Activated CD8-positive, alpha-beta T cell treated with anti-CD3 and anti-CD28 coated beads, Interleukin-2, amount 10 ng/mL, durations not matched to agents 7 days and 5 days (primary cell): ENCODE results near the gene PAX5. TPM values are rescaled to one million over a fixed set of nuclear protein-coding genes. Genes with fewer than 3 reads are reported as not detected.
A peak's percentile ranks its signal among the peaks of the same experiment; 100 is the strongest.
"Not testable (repeated sequence)": the region's sequence is repeated elsewhere in the genome, so short reads cannot be mapped to it uniquely, and the experiment has no call there.

Source experiments
- ATAC-seq: fragments of 150-1000 bp; cut with Tn5 transposase; one replicate; pipeline ENCODE4 v1.10.0; 2021; ENCODE audit warnings: moderate library complexity
- CTCF ChIA-PET: fragments of 350-600 bp; sonication (Branson Sonifier 250); formaldehyde crosslinking; loops from one replicate; lab custom pipeline; 2021; ENCODE audit warnings: antibody characterized with exemption; lab: Charles Lee
- POLR2A ChIA-PET: fragments of 350-600 bp; sonication (Branson Sonifier 250); formaldehyde crosslinking; loops from one replicate; lab custom pipeline; 2021; ENCODE audit warnings: antibody characterized with exemption; lab: Charles Lee
- DNase-seq: peaks from one replicate; pipeline ENCODE4 v3.0.0-alpha.2; 2020
- H3K27ac Mint-ChIP-seq: one replicate; pipeline ENCODE4 v1.8.0; 2021; ENCODE audit warnings: mild to moderate bottlenecking, mixed read lengths
- H3K27me3 Mint-ChIP-seq: one replicate; pipeline ENCODE4 v1.8.0; 2021; ENCODE audit warnings: low read depth, mixed read lengths
- H3K36me3 Mint-ChIP-seq: one replicate; pipeline ENCODE4 v1.8.0; 2021; ENCODE audit warnings: low read depth, mixed read lengths
- H3K4me1 Mint-ChIP-seq: one replicate; pipeline ENCODE4 v1.8.0; 2021; ENCODE audit warnings: low read depth, mixed read lengths
- H3K4me3 Mint-ChIP-seq: one replicate; pipeline ENCODE4 v1.8.0; 2021; ENCODE audit warnings: mild to moderate bottlenecking, mixed read lengths
- H3K9me3 Mint-ChIP-seq: one replicate; pipeline ENCODE4 v1.8.0; 2022; ENCODE audit warnings: mixed read lengths; ENCODE audit not compliant: insufficient read depth
- total RNA-seq, 2 experiments: library from RNA; stranded (reverse); gene quantifications; one replicate each; pipeline ENCODE4 v1.2.3, GENCODE V29; 2021

Gene PAX5
- total RNA-seq, result under 1 TPM; 0.34 to 0.45 TPM

- no peaks in the 10 kb centered on the region for H3K9me3 Mint-ChIP-seq
- no peak for ATAC-seq
- H3K4me1 Mint-ChIP-seq, result peaks cover 56% of the 10 kb centered on the region
- CTCF ChIA-PET, result no interaction called here
- peak within 1 kb of the TSS; percentile 49 for H3K4me3 Mint-ChIP-seq
- H3K27ac Mint-ChIP-seq, result no peak within 1 kb of the TSS
- H3K27me3 Mint-ChIP-seq, result peaks cover 89% of the 10 kb centered on the region
- POLR2A ChIA-PET, result no interaction called here
- DNase-seq, result no peak
- H3K36me3 Mint-ChIP-seq, result peaks cover 5% of the 10 kb centered on the region
Observed at GRCh38 chr9:37033682-37034304, at the start of gene PAX5. PAX5 (minus strand) TSS chr9:37034268; CDS start chr9:37034031, 237 bp downstream.

- Mint-ChIP-seq H3K27me3 (no peaks in the 10 kb centered on the region), H3K27ac (no peak overlapping the region), H3K4me1 (peaks cover 42% of the 10 kb centered on the region), H3K4me3 (no peak overlapping the region), H3K36me3 (peaks cover 44% of the 10 kb centered on the region), H3K9me3 (peaks cover 7% of the 10 kb centered on the region)
- ChIA-PET CTCF (no interaction called here), POLR2A (no interaction called here)
- ATAC-seq (no peak), DNase-seq (no peak)
Observed at GRCh38 chr9:37083654-37084053, 49.6 kb upstream of the PAX5 start.

DNA sequence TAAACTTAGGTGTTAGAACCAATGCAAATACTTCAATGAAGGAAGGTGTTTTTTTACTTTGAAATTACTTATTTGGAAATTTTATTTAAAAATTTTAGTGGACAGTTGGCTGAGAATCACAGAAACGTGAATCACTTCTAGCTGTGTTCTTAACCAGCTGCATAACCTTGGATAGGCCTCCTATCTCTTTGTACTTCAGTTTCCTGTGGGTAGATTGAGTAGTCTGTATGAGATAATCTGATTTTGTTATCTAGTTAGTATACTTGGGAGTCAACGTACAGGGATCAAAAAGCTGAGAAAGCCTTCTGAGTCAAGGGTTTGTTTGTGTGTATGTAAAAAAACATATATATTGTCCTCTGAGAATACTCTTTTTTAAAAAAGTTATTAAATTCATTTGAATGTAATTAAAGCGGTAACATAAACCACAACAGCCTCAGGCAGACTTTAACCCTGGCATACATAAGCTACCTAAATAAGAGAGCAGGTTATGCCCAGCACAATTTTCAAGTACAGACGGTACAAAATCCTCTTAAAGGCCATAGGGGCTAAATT lies 48.2 kb upstream of the PAX5 start:
- Mint-ChIP-seq H3K4me1 (peaks cover 42% of the 10 kb centered on the region), H3K27me3 (peaks cover 3% of the 10 kb centered on the region), H3K27ac (no peak overlapping the region), H3K36me3 (peaks cover 34% of the 10 kb centered on the region), H3K4me3 (no peak overlapping the region), H3K9me3 (peaks cover 8% of the 10 kb centered on the region)
- CTCF ChIA-PET, result interaction anchor here (0.9 to 2.8 kb wide), 2 partner anchors 39 to 219 kb away, joined by 3 to 10 read pairs; partner anchors contain the start of gene ZCCHC7
- DNase-seq (no peak), ATAC-seq (no peak)
- POLR2A ChIA-PET, result no interaction called here

DNA sequence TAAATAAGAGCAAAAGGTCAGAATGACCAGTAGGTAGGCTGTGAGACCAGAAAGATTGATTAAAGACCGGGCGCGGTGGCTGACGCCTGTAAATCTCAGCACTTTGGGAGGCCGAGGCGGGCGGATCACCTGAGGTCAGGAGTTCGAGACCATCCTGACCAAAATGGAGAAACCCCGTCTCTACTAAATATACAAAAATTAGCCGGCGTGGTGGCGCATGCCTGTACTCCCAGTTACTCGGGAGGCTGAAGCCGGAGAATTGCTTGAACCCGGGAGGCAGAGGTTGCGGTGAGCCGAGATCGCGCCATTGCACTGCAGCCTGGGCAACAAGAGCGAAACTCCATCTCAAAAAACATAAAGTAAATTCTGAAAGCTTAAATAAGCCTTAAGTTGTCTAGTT lies 47.4 kb upstream of the PAX5 start:
- DNase-seq, H3K27me3 Mint-ChIP-seq, POLR2A ChIA-PET, ATAC-seq, H3K27ac Mint-ChIP-seq, H3K9me3 Mint-ChIP-seq: not testable (repeated sequence)
- CTCF ChIA-PET, result interaction anchor here (0.9 to 2.8 kb wide), 3 partner anchors 39 to 219 kb away, joined by 3 to 10 read pairs (median 3); partner anchors contain the start of gene ZCCHC7
- Mint-ChIP-seq H3K4me3 (peak overlapping the region; percentile 96), H3K4me1 (peaks cover 42% of the 10 kb centered on the region), H3K36me3 (peaks cover 26% of the 10 kb centered on the region)

GRCh38 chr9:37080165-37080628 lies 46.1 kb upstream of the PAX5 start:
- ATAC-seq, result peak; percentile 38
- Mint-ChIP-seq H3K27ac (peak overlapping the region; percentile 95), H3K4me3 (peak overlapping the region; percentile 96), H3K36me3 (peaks cover 15% of the 10 kb centered on the region), H3K4me1 (peaks cover 44% of the 10 kb centered on the region)
- CTCF ChIA-PET, result interaction anchor here (1.0 to 2.8 kb wide), 5 partner anchors 41 to 250 kb away, joined by 3 to 10 read pairs (median 4); partner anchors contain the start of gene ZCCHC7
- H3K27me3 Mint-ChIP-seq, DNase-seq, H3K9me3 Mint-ChIP-seq: not testable (repeated sequence)
- POLR2A ChIA-PET, result interaction anchor here (0.9 to 2.7 kb wide), 7 partner anchors 40 to 221 kb away, joined by 3 to 27 read pairs (median 3); partner anchors contain the start of gene ZCCHC7

DNA sequence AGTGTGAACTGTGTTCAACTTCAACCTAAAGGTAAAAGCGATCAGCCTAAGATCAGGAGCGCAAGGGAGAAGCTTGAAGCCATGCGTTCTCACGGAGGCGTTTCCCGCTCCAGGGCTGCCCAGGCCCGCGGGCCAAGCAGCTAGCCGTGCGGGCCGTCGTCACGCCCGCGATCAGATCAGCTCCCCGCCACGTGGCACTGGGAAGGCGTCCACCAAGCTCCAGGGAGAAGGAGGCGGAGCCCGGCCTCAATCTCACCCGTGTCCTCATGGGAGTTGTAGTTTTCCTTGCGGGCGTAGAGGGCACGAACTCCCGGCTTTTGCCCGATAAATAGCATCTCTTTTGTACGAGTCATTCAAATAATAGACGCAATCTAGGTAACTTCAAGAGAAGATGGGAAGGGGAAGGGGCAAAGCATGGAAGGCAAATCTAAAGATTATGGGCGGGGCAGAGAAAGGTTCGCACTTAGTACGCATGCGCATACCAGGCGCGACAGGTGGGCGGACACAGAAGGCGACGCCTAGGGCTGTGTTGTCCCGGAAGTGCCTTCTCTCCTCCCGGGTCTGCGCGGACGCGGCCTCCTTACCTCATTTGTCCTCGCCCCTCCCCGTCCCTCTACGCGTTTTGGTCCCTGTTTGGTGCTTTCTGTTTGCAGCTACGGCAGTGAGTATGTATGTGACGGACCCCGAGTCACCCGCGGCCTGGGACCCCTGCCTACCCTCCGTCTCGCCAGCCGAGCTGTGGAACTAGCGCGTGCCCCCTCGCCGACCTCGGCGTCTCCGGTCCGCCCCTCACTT lies 45.5 kb upstream of the PAX5 start:
- peak overlapping the region; percentile 95 for H3K27ac Mint-ChIP-seq
- H3K9me3 Mint-ChIP-seq, result peaks cover 8% of the 10 kb centered on the region
- H3K36me3 Mint-ChIP-seq, result peaks cover 12% of the 10 kb centered on the region
- ChIA-PET POLR2A (interaction anchor here (1.1 to 2.7 kb wide), 5 partner anchors 41 to 221 kb away, joined by 3 to 27 read pairs (median 4); partner anchors contain the start of gene ZCCHC7), CTCF (interaction anchor here (1.1 to 2.8 kb wide), 3 partner anchors 41 to 250 kb away, joined by 3 to 10 read pairs (median 5); partner anchors contain the start of gene ZCCHC7)
- DNase-seq (peak; percentile 96), ATAC-seq (peak; percentile 98)
- H3K4me3 Mint-ChIP-seq, result peak overlapping the region; percentile 96
- H3K27me3 Mint-ChIP-seq, result peaks cover 9% of the 10 kb centered on the region
- H3K4me1 Mint-ChIP-seq, result peaks cover 45% of the 10 kb centered on the region

DNA sequence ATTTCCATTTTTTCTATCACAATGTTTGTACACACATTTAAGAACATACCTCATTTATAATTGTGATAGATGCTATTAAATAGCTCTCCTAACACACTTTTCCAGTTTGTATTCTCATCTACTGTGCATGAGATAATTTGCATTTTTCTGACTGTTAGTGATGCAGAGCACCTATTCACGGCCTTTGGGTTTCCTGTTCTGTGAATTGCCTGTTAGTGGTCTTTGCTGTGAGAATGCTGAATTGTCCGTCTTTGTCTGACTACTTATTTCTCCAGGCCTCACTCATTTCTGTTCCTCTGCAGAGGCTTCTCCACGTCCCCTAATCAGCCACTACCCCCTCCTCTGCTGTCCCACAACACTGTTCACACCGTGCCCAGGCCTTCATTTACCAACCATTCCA lies 40.7 kb upstream of the PAX5 start:
- DNase-seq, POLR2A ChIA-PET, H3K36me3 Mint-ChIP-seq, CTCF ChIA-PET, H3K9me3 Mint-ChIP-seq, H3K4me3 Mint-ChIP-seq, ATAC-seq: not testable (repeated sequence)
- H3K4me1 Mint-ChIP-seq, result peaks cover 23% of the 10 kb centered on the region
- peak overlapping the region; percentile 51 for H3K27ac Mint-ChIP-seq
- H3K27me3 Mint-ChIP-seq, result peaks cover 10% of the 10 kb centered on the region

DNA sequence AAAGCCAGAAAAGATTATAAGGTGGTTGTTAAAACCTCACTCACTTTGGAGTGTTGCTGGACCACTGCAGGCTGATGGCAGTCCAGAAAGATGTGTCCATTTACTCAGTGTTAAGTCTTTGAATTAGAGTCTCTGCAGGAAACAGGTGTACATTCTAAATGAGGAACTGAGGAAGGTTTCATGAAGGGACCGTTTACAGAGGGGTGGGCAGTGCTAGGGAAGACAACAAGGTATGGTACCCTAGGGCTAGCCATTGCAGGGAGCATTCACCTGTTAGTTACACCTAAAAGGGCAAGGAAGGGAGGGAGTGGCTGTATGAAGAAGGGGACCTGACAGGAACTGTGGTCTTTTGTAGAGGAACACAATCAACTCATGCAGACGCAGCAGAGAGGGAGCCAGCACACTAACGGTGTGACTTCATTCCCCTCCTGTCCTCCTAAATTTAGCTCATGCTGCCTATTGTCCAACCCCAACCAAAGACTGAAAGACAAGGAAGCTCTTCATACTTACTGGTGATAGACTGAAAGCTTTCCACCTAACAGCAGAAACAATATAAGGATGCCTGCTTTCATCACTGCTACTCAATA lies 32.2 kb upstream of the PAX5 start:
- H3K27me3 Mint-ChIP-seq, result peaks cover 45% of the 10 kb centered on the region
- no peak for DNase-seq
- ATAC-seq, result no peak
- CTCF ChIA-PET, result no interaction called here
- H3K27ac Mint-ChIP-seq, result no peak overlapping the region
- no peaks in the 10 kb centered on the region for H3K9me3 Mint-ChIP-seq
- H3K36me3 Mint-ChIP-seq, result no peaks in the 10 kb centered on the region
- H3K4me1 Mint-ChIP-seq, result peaks cover 1% of the 10 kb centered on the region
- H3K4me3 Mint-ChIP-seq, result no peak overlapping the region
- POLR2A ChIA-PET, result no interaction called here

DNA sequence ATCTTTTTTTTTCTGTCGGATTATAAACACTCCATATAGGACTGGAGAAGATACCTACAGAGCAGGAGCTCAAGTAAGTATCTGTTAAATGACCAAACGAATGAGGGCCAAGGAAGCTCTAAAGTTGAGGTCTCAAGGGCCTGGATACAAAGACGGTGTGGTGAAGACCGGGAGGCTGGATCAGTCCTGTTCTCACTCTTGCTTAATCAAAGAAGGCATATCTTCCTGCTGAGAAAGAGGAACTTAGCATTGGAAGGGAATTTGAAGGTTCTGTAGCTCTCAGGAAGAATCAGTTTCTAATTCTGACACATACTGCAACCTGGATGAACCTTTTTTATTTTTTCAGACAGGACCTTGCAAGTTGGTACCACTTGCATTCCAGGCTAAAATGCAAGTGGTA lies 28.3 kb upstream of the PAX5 start:
- no peak overlapping the region for H3K27ac Mint-ChIP-seq
- H3K27me3 Mint-ChIP-seq, result peaks cover 50% of the 10 kb centered on the region
- POLR2A ChIA-PET, result no interaction called here
- no peaks in the 10 kb centered on the region for H3K4me1 Mint-ChIP-seq
- H3K4me3 Mint-ChIP-seq, result no peak overlapping the region
- ATAC-seq (no peak), DNase-seq (no peak)
- no peaks in the 10 kb centered on the region for H3K36me3 Mint-ChIP-seq
- CTCF ChIA-PET, result interaction anchor here (0.7 kb wide), 1 partner anchor 40 kb away, joined by 3 read pairs; no protein-coding TSS in a partner anchor
- H3K9me3 Mint-ChIP-seq, result no peaks in the 10 kb centered on the region

DNA sequence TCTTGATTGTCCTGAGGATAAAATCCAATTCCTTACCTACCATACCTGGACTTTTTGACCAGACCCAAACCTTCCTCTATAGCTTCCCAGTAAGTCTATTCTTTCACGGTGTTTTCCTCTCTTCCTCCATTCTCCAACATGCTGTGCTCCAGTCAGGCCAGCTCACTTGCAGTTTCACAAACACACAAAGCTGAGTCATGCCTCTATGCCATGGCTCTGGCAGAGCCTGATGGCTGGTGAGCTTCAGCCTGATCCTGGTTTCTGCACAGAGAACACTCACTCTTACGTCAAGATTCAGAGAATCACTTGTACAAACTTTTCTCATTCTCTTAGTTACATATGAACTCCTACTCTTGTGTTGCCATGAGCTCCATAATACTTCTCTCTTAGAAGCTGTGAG lies 27.7 kb upstream of the PAX5 start:
- Mint-ChIP-seq H3K36me3 (no peaks in the 10 kb centered on the region), H3K27me3 (peaks cover 48% of the 10 kb centered on the region), H3K27ac (no peak overlapping the region), H3K4me3 (no peak overlapping the region), H3K4me1 (no peaks in the 10 kb centered on the region), H3K9me3 (no peaks in the 10 kb centered on the region)
- ChIA-PET POLR2A (no interaction called here), CTCF (no interaction called here)
- DNase-seq (no peak), ATAC-seq (no peak)

- ATAC-seq (no peak), DNase-seq (no peak)
- Mint-ChIP-seq H3K4me3 (no peak overlapping the region), H3K36me3 (no peaks in the 10 kb centered on the region), H3K27me3 (peaks cover 47% of the 10 kb centered on the region), H3K4me1 (no peaks in the 10 kb centered on the region), H3K9me3 (no peaks in the 10 kb centered on the region), H3K27ac (no peak overlapping the region)
- ChIA-PET POLR2A (no interaction called here), CTCF (no interaction called here)
Observed at GRCh38 chr9:37060833-37061232, 26.8 kb upstream of the PAX5 start.
